ENCODE results near the gene GABRA4. TPM values are rescaled to one million over a fixed set of nuclear protein-coding genes. Genes with fewer than 3 reads are reported as not detected.

The GABRA4 gene
- total and polyA plus RNA-seq, 2 experiments from 2014 or later: 1.5 to 1.9 TPM

DNA sequence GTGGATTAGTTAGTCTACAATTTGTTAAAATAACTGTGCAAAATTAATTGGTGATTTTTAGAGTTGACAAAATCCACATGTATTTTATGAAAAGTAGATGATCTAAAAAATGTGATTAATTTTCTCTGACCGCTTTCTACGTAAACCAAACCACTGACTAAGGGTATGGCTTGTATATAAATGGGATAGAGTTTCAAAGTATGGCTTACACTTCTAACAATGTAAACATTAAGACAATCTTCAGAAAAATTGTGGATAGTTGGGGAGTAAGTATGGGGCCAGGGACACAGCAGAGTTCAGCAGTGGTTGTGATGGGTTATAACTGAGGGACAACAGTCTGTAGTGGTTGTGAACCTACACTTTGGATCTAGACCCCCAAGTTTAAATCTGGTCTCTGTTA, 39.8 kb downstream of the GABRA4 start:
- Histone ChIP-seq H3F3A (replicated peaks; ENCODE audit: low read depth) (no peaks in the 10 kb centered on the region), H3K4me1 (ENCODE audit: insufficient read depth) (no peaks in the 10 kb centered on the region), H4K20me1 (replicated peaks; ENCODE audit: insufficient read depth) (no peaks in the 10 kb centered on the region), H3K27ac (ENCODE audit: low read depth) (no peak overlapping the region), H3K79me2 (replicated peaks; ENCODE audit: insufficient read depth) (no peaks in the 10 kb centered on the region), H3K9me2 (ENCODE audit: insufficient read depth) (no peaks in the 10 kb centered on the region), H2AFZ (no peak overlapping the region), H3K4me3 (no peak overlapping the region), H3K27me3 (ENCODE audit: insufficient read depth) (no peaks in the 10 kb centered on the region), H3K36me3 (ENCODE audit: insufficient read depth) (no peaks in the 10 kb centered on the region), H3K4me2 (no peak overlapping the region)
- Mint-ChIP-seq H3K4me1 (no peaks in the 10 kb centered on the region), H3K9me3 (no peaks in the 10 kb centered on the region), H3K36me3 (ENCODE audit: low read depth) (no peaks in the 10 kb centered on the region), H3K27me3 (ENCODE audit: insufficient read depth, low read depth, poor library complexity) (peaks cover 3% of the 10 kb centered on the region), H3K4me3 (no peak overlapping the region), H3K27ac (no peak overlapping the region)
- no peak for ATAC-seq
- no peak for DNase-seq (ENCODE audit: low spot score)
- no peak for TF ChIP-seq NANOG (IDR thresholded peaks at IDR 0.05; ENCODE audit: borderline replicate concordance)
- no peak for TF ChIP-seq REST (IDR thresholded peaks at IDR 0.05; ENCODE audit: unreplicated experiment)
- TF ChIP-seq EZH2 (IDR thresholded peaks at IDR 0.05; ENCODE audit: low read depth, unreplicated experiment): no peak
- no peak for TF ChIP-seq ZNF462 (CRISPR knock-in tag; IDR thresholded peaks at IDR 0.05)
- TF ChIP-seq, protein P1, sequence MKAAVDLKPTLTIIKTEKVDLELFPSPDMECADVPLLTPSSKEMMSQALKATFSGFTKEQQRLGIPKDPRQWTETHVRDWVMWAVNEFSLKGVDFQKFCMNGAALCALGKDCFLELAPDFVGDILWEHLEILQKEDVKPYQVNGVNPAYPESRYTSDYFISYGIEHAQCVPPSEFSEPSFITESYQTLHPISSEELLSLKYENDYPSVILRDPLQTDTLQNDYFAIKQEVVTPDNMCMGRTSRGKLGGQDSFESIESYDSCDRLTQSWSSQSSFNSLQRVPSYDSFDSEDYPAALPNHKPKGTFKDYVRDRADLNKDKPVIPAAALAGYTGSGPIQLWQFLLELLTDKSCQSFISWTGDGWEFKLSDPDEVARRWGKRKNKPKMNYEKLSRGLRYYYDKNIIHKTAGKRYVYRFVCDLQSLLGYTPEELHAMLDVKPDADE (IDR thresholded peaks at IDR 0.05): no peak
- TF ChIP-seq JUNB (IDR thresholded peaks at IDR 0.05; ENCODE audit: unreplicated experiment): no peak
- TF ChIP-seq ZNF331 (CRISPR knock-in tag; IDR thresholded peaks at IDR 0.05; ENCODE audit: low read depth): no peak
- no peak for TF ChIP-seq ZNF114 (CRISPR knock-in tag; IDR thresholded peaks at IDR 0.05)
- TF ChIP-seq STAT1 (IDR thresholded peaks at IDR 0.05; ENCODE audit: unreplicated experiment): no peak
- TF ChIP-seq POLR2AphosphoS5 (IDR thresholded peaks at IDR 0.05; ENCODE audit: low read depth): no peak
- TF ChIP-seq EZH2phosphoT487 (IDR thresholded peaks at IDR 0.05; ENCODE audit: unreplicated experiment): no peak
- no peak for TF ChIP-seq CTCF (conservative IDR thresholded peaks at IDR 0.05; ENCODE audit: low read depth in 2 of 2)
- TF ChIP-seq CREB1 (CRISPR knock-in tag; IDR thresholded peaks at IDR 0.05; ENCODE audit: low read depth): no peak
